GM12875 (cell line): ENCODE measurements around the gene KDM6A.
"Not testable (repeated sequence)": the region's sequence is repeated elsewhere in the genome, so short reads cannot be mapped to it uniquely, and the experiment has no call there.

Source experiments
- H3K4me3 ChIP-seq: one replicate; pipeline ENCODE4 v1.5.1; 2011; ENCODE audit warnings: low read depth, low read length, control low read depth
- CTCF ChIP-seq: IDR thresholded peaks from 2 replicates; pipeline ENCODE4 v1.5.1; 2011; ENCODE audit warnings: low read depth, mild to moderate bottlenecking, control low read depth, inconsistent platforms, low read length, moderate library complexity, borderline replicate concordance; ENCODE audit not compliant: insufficient read depth

KDM6A gene

DNA sequence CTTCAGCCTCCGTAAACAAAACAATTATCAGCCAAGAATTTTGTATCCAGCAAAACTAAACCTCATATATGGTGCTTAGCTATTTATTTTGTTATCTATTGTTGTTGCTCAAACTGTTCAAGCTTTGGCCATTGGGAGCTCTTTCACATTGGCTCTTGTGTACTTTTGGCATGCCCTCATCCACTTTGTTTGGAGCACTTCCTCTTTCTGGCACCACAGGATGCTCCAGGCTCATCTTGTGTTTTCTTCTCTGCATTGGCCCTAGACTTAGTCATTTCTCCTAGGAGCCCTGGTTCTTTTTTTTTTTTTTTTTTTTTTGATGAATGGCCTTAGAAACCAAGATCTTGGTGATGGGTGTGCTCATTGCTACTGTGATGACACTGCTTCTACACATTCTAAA is 253.2 kb downstream of the KDM6A start:
- no peak overlapping the region for H3K4me3 ChIP-seq
- TF ChIP-seq CTCF, result no peak

DNA sequence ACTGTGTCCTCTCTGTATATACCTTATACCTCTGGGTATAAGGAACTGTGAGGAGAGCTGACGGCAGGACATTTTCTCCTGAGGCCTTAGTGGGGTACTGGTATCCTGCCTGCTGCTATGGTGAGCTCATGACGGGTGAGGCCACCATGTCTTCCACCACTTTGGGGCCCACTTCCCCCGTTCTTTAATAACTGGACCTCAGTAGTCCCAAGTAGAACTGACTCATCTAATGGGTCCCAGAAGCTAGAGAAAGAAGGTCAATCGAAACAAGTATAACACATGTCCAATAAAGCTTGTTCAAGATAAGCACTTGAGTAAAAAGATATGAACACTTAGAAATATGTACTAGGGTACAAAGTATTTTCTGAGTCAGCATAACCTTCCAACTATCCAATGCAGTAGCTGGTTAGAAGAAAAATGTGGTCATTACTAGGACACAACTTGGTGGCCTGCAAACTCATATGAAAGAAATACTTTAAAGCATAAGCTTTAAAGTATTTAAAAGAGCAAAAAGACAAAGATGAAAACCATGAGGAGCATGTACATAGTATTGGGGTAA is 256.0 kb downstream of the KDM6A start:
- no peak for TF ChIP-seq CTCF
- H3K4me3 ChIP-seq, result no peak overlapping the region

DNA sequence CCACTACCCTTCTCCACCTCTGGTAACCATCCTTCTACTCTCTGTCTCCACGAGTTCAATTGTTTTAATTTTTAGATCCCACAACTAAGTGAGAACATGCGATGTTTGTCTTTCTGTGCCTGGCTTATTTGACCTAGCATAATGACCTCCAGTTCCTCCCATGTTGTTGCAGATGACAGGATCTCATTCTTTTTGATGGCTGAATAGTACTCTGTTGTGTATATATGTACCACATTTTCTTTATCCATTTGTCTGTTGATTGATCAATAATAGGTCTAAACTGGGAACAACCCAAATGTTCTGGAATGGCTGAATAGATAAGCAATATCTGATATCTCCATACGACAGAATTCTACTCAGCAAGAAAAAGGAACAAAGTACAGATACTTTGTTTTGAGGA is 260.5 kb downstream of the KDM6A start:
- no peak overlapping the region for H3K4me3 ChIP-seq
- TF ChIP-seq CTCF, result no peak

DNA sequence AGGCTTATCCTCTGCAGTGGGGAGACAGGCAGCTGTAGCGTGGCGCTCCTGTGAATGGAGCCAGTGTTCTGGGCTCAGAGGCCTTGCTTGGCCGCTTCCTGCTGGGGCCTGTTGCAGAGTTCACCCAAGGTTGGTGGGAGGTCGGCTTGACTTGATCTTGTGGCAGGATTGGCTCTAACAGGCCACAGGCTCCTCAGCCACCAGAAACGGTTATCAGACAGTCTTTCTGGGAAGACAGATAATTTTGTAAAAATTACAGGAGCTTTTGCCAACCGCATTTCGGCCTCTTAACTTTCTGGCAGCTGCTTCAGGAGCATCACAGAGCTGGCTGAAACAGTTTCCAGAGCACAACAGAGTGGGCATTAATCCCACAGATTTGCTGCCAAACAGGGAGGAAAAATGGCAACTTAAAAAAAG is 261.3 kb downstream of the KDM6A start:
- H3K4me3 ChIP-seq, result no peak overlapping the region
- no peak for TF ChIP-seq CTCF

GRCh38 chrX:45134775-45135174 is 261.8 kb downstream of the KDM6A start:
- TF ChIP-seq CTCF, result no peak
- H3K4me3 ChIP-seq, result no peak overlapping the region

DNA sequence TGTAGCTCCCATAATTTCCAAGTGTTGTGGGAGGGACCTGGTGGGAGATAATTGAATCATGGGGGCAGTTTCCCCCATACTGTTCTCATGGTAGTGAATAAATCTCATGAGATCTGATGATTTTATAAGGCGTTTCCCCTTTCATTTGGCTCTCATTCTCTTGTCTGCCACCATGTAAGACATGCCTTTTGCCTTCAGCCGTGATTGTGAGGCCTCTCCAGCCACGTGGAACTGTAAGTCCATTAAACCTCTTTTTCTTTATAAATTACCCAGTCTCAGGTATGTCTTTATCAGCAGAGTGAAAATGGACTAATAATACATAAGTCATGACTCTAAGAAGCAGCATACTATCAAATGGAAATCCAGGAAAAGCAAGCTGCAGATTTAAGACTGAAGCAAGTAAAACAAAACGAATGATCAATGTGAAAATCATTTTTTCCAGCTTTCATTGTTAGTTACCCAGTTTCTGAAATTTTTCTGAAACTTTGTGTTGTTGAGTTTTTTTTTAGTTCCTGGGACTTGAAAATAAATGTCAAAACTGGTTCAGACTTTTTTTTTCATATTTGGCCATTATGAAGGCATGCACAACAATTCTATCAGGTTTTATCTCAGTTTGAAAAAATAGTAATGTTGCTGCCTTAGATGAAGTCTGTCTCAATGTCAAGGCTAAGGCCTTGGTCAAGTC is 262.5 kb downstream of the KDM6A start:
- H3K4me3 ChIP-seq, result not testable (repeated sequence)

- no peak for TF ChIP-seq CTCF
- H3K4me3 ChIP-seq, result no peak overlapping the region
Measured at GRCh38 chrX:45137531-45137930, 264.5 kb downstream of the KDM6A start.
